ENCODE results near the gene MUC20. TPM values are rescaled to one million over a fixed set of nuclear protein-coding genes. Genes with fewer than 3 reads are reported as not detected.
"Not testable (repeated sequence)": the region's sequence is repeated elsewhere in the genome, so short reads cannot be mapped to it uniquely, and the experiment has no call there.

The MUC20 gene
- total and polyA plus RNA-seq, 3 donors from 2014 or later, result 10.3 to 16.2 (median 13.8) TPM

GRCh38 chr3:195770081-195770840, 49.5 kb downstream of the MUC20 start:
- no peaks in the 10 kb centered on the region for H3K27me3 ChIP-seq
- no peak for TF ChIP-seq CTCF (IDR thresholded peaks at IDR 0.05)
- no peak for TF ChIP-seq POLR2A (IDR thresholded peaks at IDR 0.05)
- 80 to 94% methylated on average over 15 to 16 of the region's 16 CpGs for WGBS, 2 donors
- intact Hi-C loops (cut with DNase I; ENCODE audit: low total_unique reads), result no loop called here
- no peaks in the 10 kb centered on the region for H3K4me1 ChIP-seq
- no peak overlapping the region for H3K4me3 ChIP-seq
- no peaks in the 10 kb centered on the region for H3K9me3 ChIP-seq
- H3K27ac ChIP-seq, result no peak overlapping the region
- peak; percentile 7 for DNase-seq
- no peaks in the 10 kb centered on the region for H3K36me3 ChIP-seq (ENCODE audit: low read depth, missing control alignments)

GRCh38 chr3:195770841-195771645, 50.3 kb downstream of the MUC20 start:
- H3K4me3 ChIP-seq; H3K36me3 ChIP-seq (ENCODE audit: low read depth, missing control alignments); H3K4me1 ChIP-seq; H3K27me3 ChIP-seq; H3K27ac ChIP-seq; H3K9me3 ChIP-seq; DNase-seq; intact Hi-C loops (cut with DNase I; ENCODE audit: low total_unique reads): not testable (repeated sequence)
- WGBS, 2 donors, result 94% methylated on average over 14 to 24 of the region's 28 CpGs

- TF ChIP-seq POLR2A (IDR thresholded peaks at IDR 0.05) (no peak), CTCF (IDR thresholded peaks at IDR 0.05) (no peak)
- no peaks in the 10 kb centered on the region for H3K9me3 ChIP-seq
- H3K4me1 ChIP-seq, result no peaks in the 10 kb centered on the region
- intact Hi-C loops (cut with DNase I; ENCODE audit: low total_unique reads), result no loop called here
- no peak for DNase-seq
- H3K36me3 ChIP-seq (ENCODE audit: low read depth, missing control alignments), result no peaks in the 10 kb centered on the region
- H3K27ac ChIP-seq, result no peak overlapping the region
- WGBS, 2 donors, result 85 to 90% methylated on average over 3 to 14 of the region's 14 CpGs
- no peak overlapping the region for H3K4me3 ChIP-seq
- no peaks in the 10 kb centered on the region for H3K27me3 ChIP-seq
These were observed 51.0 kb downstream of the MUC20 start for GRCh38 chr3:195771646-195772300.

- intact Hi-C loops (cut with DNase I; ENCODE audit: low total_unique reads), result no loop called here
- DNase-seq, result no peak
- Histone ChIP-seq H3K9me3 (no peaks in the 10 kb centered on the region), H3K4me3 (no peak overlapping the region), H3K36me3 (ENCODE audit: low read depth, missing control alignments) (no peaks in the 10 kb centered on the region), H3K27me3 (no peaks in the 10 kb centered on the region), H3K27ac (no peak overlapping the region), H3K4me1 (no peaks in the 10 kb centered on the region)
- TF ChIP-seq CTCF (IDR thresholded peaks at IDR 0.05) (no peak), POLR2A (IDR thresholded peaks at IDR 0.05) (no peak)
- WGBS, 2 donors, result 90 to 94% methylated on average over 23 of the region's 23 CpGs
These were observed 53.3 kb downstream of the MUC20 start for GRCh38 chr3:195773956-195774537.

- Histone ChIP-seq H3K27me3 (no peaks in the 10 kb centered on the region), H3K9me3 (no peaks in the 10 kb centered on the region), H3K36me3 (ENCODE audit: low read depth, missing control alignments) (no peaks in the 10 kb centered on the region), H3K4me1 (no peaks in the 10 kb centered on the region), H3K27ac (no peak overlapping the region), H3K4me3 (no peak overlapping the region)
- TF ChIP-seq CTCF (IDR thresholded peaks at IDR 0.05) (peak in 2 of 3 experiments; percentile 56 to 71), POLR2A (IDR thresholded peaks at IDR 0.05) (no peak)
- intact Hi-C loops (cut with DNase I; ENCODE audit: low total_unique reads), result no loop called here
- peak; percentile 88 for DNase-seq
- 13 to 19% methylated on average over 13 of the region's 13 CpGs for WGBS, 2 donors
These were observed 54.1 kb downstream of the MUC20 start for GRCh38 chr3:195774917-195775316.

Measured in testis (tissue), 3 donors.